HG02610 (cell line): ENCODE measurements around the gene FRS2.
"Not testable (repeated sequence)": the region's sequence is repeated elsewhere in the genome, so short reads cannot be mapped to it uniquely, and the experiment has no call there.

Experiments used
- ATAC-seq: cut with Tn5 transposase; IDR thresholded peaks from one replicate; pipeline ENCODE4 v1.9.1; 2021; ENCODE audit warnings: mild to moderate bottlenecking, moderate library complexity; ENCODE audit not compliant: unreplicated experiment

FRS2 gene, protein sequence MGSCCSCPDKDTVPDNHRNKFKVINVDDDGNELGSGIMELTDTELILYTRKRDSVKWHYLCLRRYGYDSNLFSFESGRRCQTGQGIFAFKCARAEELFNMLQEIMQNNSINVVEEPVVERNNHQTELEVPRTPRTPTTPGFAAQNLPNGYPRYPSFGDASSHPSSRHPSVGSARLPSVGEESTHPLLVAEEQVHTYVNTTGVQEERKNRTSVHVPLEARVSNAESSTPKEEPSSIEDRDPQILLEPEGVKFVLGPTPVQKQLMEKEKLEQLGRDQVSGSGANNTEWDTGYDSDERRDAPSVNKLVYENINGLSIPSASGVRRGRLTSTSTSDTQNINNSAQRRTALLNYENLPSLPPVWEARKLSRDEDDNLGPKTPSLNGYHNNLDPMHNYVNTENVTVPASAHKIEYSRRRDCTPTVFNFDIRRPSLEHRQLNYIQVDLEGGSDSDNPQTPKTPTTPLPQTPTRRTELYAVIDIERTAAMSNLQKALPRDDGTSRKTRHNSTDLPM

DNA sequence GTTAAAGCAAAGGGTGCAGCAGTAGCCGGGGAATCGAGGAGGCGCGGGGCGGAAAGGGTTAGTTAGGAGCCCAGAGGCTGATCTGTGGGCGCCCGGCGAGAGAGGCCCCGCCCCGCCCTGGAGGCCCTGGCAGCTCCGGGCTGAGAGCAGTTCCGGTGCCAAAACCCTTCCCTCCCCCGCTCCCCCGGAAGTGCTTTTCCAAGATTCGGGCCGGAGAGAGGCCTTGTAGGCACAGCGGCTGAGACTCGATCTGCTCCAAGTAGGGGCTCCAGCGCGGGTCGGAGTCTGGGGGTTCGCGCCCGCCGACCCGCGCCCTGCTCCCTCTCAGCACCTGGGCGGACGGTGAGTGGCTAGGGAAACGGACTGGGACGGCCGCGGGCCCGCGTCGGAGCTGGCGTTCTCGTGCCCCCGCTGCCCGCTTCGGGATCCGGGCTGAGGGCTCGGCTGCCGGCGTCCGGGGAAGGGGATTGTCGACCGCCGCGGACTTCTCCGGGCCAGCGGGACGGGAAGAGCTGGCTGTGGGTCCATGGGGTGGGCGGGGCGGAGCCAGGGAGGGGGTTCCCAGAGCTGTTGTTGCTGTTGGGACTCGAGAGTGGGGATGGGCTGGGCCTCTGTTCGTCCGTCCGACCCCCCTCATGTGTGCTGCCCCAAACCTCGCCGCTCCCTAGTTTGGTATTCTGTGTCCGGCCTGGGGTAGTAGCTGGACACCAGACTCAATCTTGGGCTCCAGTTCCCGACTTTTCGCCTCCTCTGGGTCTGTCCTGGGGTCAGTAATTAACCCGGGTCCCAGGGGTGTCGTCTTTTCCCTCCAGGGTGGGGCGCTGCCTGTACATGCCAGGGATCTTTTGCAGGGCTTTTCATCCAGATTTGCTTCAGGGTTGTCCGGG, at the start of gene FRS2:
TSS of gene FRS2 (plus strand) at position 200 of the 887 bp plus-strand sequence. CDS start 98,643 bp downstream, outside the sequence.
- peak; percentile 97 for ATAC-seq

- ATAC-seq, result no peak
Measured at GRCh38 chr12:69421548-69421947, 48.6 kb upstream of the FRS2 start.

GRCh38 chr12:69423037-69423905, 46.9 kb upstream of the FRS2 start:
- ATAC-seq, result no peak

- no peak for ATAC-seq
Measured at GRCh38 chr12:69425417-69425816, 44.8 kb upstream of the FRS2 start.

DNA sequence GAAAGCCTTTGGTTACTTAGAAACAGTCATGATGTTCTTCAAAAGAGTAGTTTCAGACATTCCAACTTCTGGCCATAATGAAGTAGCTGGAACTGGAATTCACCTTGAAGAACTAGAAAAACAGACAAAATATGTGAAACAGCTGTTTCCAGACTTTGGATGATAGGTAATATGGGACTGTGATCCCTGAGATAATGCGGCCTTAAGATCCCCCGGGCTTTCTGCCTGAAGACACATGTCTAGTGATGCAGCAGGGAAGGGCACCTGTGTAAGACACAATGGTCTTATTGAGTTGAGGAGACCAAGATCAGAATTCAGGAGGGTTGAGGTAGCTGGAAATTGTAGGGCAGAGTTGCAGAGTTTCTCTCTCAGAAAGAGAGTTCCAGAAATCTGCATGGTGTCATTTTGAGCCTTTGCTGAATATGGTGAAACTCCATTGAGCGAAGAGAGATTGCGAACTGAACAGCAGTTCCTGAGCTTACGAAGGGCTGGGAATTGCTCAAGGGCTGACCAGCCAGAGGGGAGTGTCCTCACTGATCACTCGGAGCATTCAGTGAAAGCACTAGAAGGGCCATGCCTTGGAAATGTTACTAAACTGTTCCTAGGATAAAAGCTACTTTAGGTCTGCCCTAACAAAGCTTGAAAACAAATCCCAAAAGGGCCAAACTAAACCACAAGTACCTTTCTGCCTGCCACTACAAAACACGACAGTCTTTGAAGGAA, 41.7 kb upstream of the FRS2 start:
- no peak for ATAC-seq

- ATAC-seq, result no peak
Measured at GRCh38 chr12:69430942-69431590, 39.1 kb upstream of the FRS2 start.

- ATAC-seq, result no peak
Measured at GRCh38 chr12:69431591-69432222, 38.5 kb upstream of the FRS2 start.

DNA sequence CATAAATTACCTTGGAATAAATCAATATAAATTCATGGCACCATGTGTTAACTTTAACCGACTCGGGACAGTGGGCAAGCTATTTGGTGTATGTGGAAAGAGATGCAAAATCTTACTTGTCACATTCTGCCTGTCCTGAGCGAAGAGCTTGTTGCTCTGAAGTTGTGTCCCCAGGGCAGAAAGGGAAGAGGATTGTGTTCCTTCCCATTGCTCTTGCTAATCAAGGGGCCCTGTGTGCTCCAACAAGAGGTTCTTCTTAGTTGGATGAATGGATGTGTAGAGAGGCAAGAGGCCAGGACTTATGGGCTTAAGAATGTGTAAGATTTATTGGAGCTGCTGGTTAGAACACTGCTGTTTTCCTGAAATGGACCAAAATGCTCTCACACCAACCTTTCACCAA, 36.5 kb upstream of the FRS2 start:
- ATAC-seq, result no peak

- ATAC-seq, result no peak
Measured at GRCh38 chr12:69435644-69436043, 34.5 kb upstream of the FRS2 start.

- ATAC-seq, result no peak
Measured at GRCh38 chr12:69437073-69437472, 33.1 kb upstream of the FRS2 start.

DNA sequence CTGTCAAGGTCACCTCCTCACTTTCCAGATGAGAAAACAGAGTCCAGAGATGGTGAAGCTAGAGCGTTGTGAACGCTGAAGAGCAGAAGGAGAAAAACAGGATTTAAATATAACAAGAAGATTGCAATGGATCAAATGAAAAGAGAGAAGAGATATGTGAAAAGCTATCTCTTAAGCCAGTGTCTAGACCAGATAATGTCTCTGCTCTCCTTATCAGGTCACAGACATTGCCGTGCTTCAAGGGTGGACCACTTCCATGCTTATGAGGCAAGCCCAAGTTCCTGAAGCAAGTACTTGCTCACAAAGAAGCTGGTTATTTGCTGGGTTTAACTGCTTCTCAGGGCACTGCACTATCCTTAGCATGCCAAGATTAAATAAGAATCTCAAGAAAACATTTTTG, 31.6 kb upstream of the FRS2 start:
- ATAC-seq, result no peak

- ATAC-seq, result no peak
Measured at GRCh38 chr12:69440016-69440415, 30.2 kb upstream of the FRS2 start.

DNA sequence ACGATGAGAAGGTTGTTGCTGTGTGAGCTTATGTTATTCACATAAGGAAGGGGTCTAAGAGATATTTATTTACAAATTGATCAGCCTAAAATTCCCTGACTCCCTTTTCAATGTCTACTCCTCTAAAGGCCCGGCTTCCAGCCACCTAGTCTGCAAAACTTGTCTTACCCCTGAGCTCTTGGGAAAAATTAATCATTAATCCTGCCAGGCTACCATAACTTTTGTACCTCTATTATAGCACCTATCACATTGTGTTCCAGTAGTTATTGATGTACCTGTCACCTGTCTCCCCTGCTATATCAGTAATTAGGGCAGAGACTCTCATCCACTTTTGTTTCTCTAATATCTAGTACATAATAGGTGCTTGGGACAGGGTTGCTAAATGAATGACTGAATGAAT, 29.3 kb upstream of the FRS2 start:
- ATAC-seq, result no peak

GRCh38 chr12:69442894-69443293, 27.3 kb upstream of the FRS2 start:
- no peak for ATAC-seq

DNA sequence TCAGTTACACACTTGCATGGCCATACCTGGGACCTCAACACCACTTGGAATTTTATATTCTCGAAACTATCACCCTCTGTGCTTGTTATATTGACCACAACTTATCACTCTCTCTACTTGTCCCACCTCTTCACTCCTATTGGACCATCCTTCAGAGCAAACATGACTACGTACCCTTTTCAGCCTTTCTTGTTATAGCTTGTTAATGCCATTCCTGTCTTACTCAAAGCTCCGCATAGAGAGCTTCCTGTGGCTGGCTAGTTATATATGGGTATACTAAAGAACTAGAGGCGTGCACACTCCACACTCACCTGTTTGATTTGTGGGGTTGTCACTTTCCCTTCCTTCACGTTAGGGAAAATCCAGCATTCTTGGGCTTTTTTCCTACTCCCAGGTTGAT, 26.3 kb upstream of the FRS2 start:
- no peak for ATAC-seq

- ATAC-seq, result no peak
Measured at GRCh38 chr12:69447892-69448291, 22.3 kb upstream of the FRS2 start.

DNA sequence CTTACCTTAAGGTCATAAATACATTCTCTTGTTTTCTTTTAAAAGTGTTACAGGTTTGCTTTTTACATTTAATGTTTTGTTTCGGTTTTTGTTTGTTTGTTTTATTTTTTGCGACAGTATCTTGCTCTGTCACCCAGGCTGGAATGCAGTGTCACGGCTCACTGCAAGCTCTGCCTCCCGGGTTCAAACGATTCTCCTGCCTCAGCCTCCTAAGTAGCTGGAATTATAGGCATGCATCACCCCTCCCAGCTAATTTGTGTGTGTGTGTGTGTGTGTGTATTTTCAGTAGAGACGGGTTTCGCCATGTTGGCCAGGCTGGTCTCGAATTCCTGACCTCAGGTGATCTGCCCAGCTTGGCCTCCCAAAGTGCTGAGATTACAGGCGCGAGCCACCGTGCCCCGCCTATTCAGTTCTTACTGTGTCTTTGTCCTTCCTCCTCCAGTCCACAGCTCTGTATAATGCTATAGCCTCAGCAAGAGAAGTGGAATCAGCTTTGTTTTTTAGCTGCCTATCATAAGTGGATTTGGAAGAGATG, 17.5 kb upstream of the FRS2 start:
- not testable (repeated sequence) for ATAC-seq

DNA sequence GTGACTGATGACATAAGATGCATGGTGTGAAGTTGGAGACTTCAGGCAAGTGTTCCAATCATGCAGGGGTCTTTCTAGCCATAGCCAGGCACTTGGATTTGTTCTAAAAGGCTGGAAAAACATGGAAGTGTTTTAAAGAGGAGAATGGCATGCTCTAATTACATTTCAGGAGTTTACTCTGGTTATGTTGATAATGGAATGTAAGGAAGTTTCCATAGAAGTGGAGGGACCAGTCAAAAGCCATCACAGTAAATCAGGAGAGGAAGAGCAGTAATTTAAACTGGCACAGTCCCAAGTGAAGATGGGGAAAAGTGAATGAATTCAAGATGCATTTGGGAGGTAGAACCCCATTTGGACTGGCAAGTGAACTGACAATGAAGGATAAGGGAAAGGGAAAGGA, 13.9 kb upstream of the FRS2 start:
- ATAC-seq, result no peak

DNA sequence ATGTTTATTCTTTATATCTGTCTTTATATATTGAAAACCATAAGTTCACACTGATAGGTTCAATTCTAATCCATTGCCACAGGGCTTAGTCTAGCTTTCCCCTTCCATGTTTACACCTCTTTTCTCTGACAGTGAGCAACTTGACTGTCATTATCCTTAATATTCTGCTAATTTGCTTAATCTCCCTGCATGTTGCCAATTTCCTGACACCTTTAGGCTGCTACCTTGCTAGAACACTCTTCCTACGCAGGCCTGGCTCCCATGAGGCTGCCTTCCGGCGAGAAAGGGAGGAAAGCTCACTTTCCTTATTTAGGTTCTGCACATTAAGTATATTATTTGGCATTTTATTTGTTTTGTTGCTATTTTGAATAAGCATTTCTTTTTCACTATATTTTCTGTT, 12.8 kb upstream of the FRS2 start:
- no peak for ATAC-seq
